ENCODE data around the gene SDHAF2. TPM values are rescaled to one million over a fixed set of nuclear protein-coding genes. Genes with fewer than 3 reads are reported as not detected.

Gene SDHAF2
- total and polyA plus RNA-seq, 2 of the 13 experiments (the other 11 are each of a cell fraction or from before 2014, with no cell fraction given), result 44.2 to 70.4 TPM

DNA sequence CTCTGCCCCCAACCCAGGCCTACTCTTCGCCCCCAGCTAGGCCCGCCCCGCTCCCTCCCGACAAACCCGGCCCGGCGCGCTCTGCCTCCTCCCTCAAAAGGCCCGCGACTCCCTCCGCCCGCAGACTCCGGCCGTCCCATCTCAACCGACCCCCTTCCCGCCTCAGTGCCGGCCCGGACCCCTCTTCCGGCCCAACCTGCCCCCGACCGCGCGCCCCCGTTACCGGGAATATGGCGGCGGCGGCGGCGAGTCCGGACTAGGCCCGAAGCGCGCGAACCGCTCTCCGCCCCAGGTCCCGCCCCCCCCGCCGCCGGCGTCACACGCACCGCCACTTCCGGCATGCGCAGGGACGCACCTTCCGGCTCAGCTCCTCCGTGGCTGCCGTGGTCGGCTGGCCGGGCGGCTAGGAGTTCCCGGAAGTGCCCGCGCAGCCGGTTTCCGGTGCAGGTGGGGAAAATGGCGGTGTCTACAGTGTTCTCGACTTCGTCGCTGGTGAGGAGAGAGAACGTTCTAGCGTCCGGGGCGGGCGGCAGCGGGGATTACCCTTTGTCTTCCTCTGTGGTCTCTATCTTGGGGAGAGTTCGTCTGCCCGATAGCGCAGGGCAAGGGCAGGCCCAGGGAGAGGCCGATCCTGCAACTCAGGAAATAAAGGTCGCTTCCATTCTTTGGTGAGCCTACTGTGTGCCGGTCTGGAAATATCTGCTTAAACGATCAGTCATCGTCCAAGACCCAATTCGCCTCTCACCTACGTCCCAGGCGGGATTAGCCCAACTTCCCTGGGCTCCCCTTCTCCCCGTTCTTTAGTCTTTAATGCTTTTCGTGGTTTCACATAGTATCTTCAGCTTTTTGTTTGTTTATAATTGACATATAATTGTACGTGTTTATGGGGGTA lies at the start of gene SDHAF2, which contains the start of gene CPSF7 (continued):
- TF ChIP-seq RNF2 (conservative IDR thresholded peaks at IDR 0.05; ENCODE audit: low read depth) (no peak), HINFP (CRISPR knock-in tag; IDR thresholded peaks at IDR 0.05; ENCODE audit: low read depth) (peak; percentile 49; the same call in 1 of the 2 replicates), XRCC5 (optimal IDR thresholded peaks at IDR 0.05; ENCODE audit: low read length) (peak; percentile 7), HMGXB3 (CRISPR knock-in tag; IDR thresholded peaks at IDR 0.05; ENCODE audit: borderline replicate concordance) (no peak), ZNF879 (CRISPR knock-in tag; IDR thresholded peaks at IDR 0.05) (0 out of 2 replicates have a peak, but pooled peaks have one; percentile 18), PLRG1 (conservative IDR thresholded peaks at IDR 0.05) (no peak), ZNF343 (CRISPR knock-in tag; IDR thresholded peaks at IDR 0.05) (0 out of 2 replicates have a peak, but pooled peaks have one; percentile 67), FIP1L1 (IDR thresholded peaks at IDR 0.05; ENCODE audit: borderline replicate concordance, insufficient read depth, low read depth, low read length) (0 out of 2 replicates have a peak, but pooled peaks have one; percentile 47), ISX (CRISPR knock-in tag; conservative IDR thresholded peaks at IDR 0.05) (peak; percentile 83; the same call in 1 of the 2 replicates), RFX1 (IDR thresholded peaks at IDR 0.05) (no peak), MED13 (CRISPR knock-in tag; IDR thresholded peaks at IDR 0.05) (peak; percentile 53; the same call in 1 of the 2 replicates), RAD51 (IDR thresholded peaks at IDR 0.05; ENCODE audit: borderline replicate concordance) (no peak), KAT2B (IDR thresholded peaks at IDR 0.05; ENCODE audit: borderline replicate concordance, low read depth, low read length) (no peak), HNF4A (CRISPR knock-in tag; IDR thresholded peaks at IDR 0.05) (0 out of 2 replicates have a peak, but pooled peaks have one; percentile 34), ZNF660 (CRISPR knock-in tag; IDR thresholded peaks at IDR 0.05; ENCODE audit: borderline replicate concordance, low read depth) (0 out of 2 replicates have a peak, but pooled peaks have one; percentile 11), TRIM24 (CRISPR knock-in tag; IDR thresholded peaks at IDR 0.05) (no peak), ZBTB20 (CRISPR knock-in tag; IDR thresholded peaks at IDR 0.05; ENCODE audit: borderline replicate concordance, low read depth) (peak; percentile 43; the same call in 1 of the 2 replicates), ZNF597 (CRISPR knock-in tag; IDR thresholded peaks at IDR 0.05) (no peak), EZH2 (conservative IDR thresholded peaks at IDR 0.05; ENCODE audit: low read depth, low read length) (no peak), KDM4B (CRISPR knock-in tag; IDR thresholded peaks at IDR 0.05) (no peak)
- TF ChIP-seq, protein P1, sequence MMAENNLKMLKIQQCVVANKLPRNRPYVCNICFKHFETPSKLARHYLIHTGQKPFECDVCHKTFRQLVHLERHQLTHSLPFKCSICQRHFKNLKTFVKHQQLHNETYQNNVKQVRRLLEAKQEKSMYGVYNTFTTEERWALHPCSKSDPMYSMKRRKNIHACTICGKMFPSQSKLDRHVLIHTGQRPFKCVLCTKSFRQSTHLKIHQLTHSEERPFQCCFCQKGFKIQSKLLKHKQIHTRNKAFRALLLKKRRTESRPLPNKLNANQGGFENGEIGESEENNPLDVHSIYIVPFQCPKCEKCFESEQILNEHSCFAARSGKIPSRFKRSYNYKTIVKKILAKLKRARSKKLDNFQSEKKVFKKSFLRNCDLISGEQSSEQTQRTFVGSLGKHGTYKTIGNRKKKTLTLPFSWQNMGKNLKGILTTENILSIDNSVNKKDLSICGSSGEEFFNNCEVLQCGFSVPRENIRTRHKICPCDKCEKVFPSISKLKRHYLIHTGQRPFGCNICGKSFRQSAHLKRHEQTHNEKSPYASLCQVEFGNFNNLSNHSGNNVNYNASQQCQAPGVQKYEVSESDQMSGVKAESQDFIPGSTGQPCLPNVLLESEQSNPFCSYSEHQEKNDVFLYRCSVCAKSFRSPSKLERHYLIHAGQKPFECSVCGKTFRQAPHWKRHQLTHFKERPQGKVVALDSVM (CRISPR knock-in tag; IDR thresholded peaks at IDR 0.05), result peak; percentile 55
